Measurements from ENCODE around the gene DDIT3. TPM values are rescaled to one million over a fixed set of nuclear protein-coding genes. Genes with fewer than 3 reads are reported as not detected.
"Not testable (repeated sequence)": the region's sequence is repeated elsewhere in the genome, so short reads cannot be mapped to it uniquely, and the experiment has no call there.

The DDIT3 gene
- total RNA-seq, 1 donor from 2014 or later: 47.3 TPM

- Histone ChIP-seq H3K4me3 (no peak overlapping the region), H3K27ac (no peak overlapping the region), H3K4me1 (no peaks in the 10 kb centered on the region), H3K36me3 (peaks cover 60% of the 10 kb centered on the region), H3K27me3 (no peaks in the 10 kb centered on the region), H3K9me3 (no peaks in the 10 kb centered on the region)
- ATAC-seq: no peak
- intact Hi-C loops (cut with DNase I): no loop called here
- no peak for DNase-seq
- TF ChIP-seq CTCF (IDR thresholded peaks at IDR 0.05): no peak
Measured at GRCh38 chr12:57497223-57498131, 22.8 kb downstream of the DDIT3 start.

- H3K4me3 ChIP-seq: no peak overlapping the region
- H3K27ac ChIP-seq: no peak overlapping the region
- H3K27me3 ChIP-seq: no peaks in the 10 kb centered on the region
- H3K9me3 ChIP-seq: no peaks in the 10 kb centered on the region
- H3K4me1 ChIP-seq: no peaks in the 10 kb centered on the region
- intact Hi-C loops (cut with DNase I): no loop called here
- ATAC-seq (no peak), DNase-seq (no peak)
- TF ChIP-seq CTCF (IDR thresholded peaks at IDR 0.05): no peak
- H3K36me3 ChIP-seq: peaks cover 60% of the 10 kb centered on the region
Measured at GRCh38 chr12:57496822-57497221, 23.5 kb downstream of the DDIT3 start.

- H3K27ac ChIP-seq; H3K4me1 ChIP-seq; H3K27me3 ChIP-seq; ATAC-seq; H3K4me3 ChIP-seq; intact Hi-C loops (cut with DNase I); H3K9me3 ChIP-seq; DNase-seq: not testable (repeated sequence)
- peaks cover 62% of the 10 kb centered on the region for H3K36me3 ChIP-seq
Measured at GRCh38 chr12:57495051-57495701, 25.1 kb downstream of the DDIT3 start.

GRCh38 chr12:57491393-57492280 lies 28.7 kb downstream of the DDIT3 start:
- Histone ChIP-seq H3K36me3 (peaks cover 44% of the 10 kb centered on the region), H3K4me1 (peaks cover 8% of the 10 kb centered on the region), H3K27me3 (no peaks in the 10 kb centered on the region), H3K9me3 (no peaks in the 10 kb centered on the region), H3K27ac (no peak overlapping the region), H3K4me3 (no peak overlapping the region)
- no peak for DNase-seq
- TF ChIP-seq CTCF (IDR thresholded peaks at IDR 0.05): no peak
- ATAC-seq: no peak
- intact Hi-C loops (cut with DNase I): no loop called here

GRCh38 chr12:57490126-57490525 lies 30.2 kb downstream of the DDIT3 start:
- peaks cover 8% of the 10 kb centered on the region for H3K4me1 ChIP-seq
- no peaks in the 10 kb centered on the region for H3K27me3 ChIP-seq
- no peak for TF ChIP-seq CTCF (IDR thresholded peaks at IDR 0.05)
- DNase-seq: no peak
- H3K9me3 ChIP-seq: no peaks in the 10 kb centered on the region
- ATAC-seq: no peak
- peaks cover 42% of the 10 kb centered on the region for H3K36me3 ChIP-seq
- intact Hi-C loops (cut with DNase I): no loop called here
- H3K4me3 ChIP-seq: no peak overlapping the region
- H3K27ac ChIP-seq: no peak overlapping the region

Measured in upper lobe of right lung (tissue), 1 donor.